Measurements from ENCODE around the gene DPH6.
"Not testable (repeated sequence)": the region's sequence is repeated elsewhere in the genome, so short reads cannot be mapped to it uniquely, and the experiment has no call there.

The DPH6 gene

GRCh38 chr15:35545824-35546510, at the start of gene DPH6:
Gene DPH6, minus strand, starts transcription at chr15:35546165. Its CDS starts 24 bp downstream, at chr15:35546141.
- DNase-seq: peak; percentile 74

GRCh38 chr15:35595656-35596055, 49.7 kb upstream of the DPH6 start:
- no peak for DNase-seq

- not testable (repeated sequence) for DNase-seq
These were observed 46.0 kb upstream of the DPH6 start for GRCh38 chr15:35591987-35592386.

GRCh38 chr15:35583863-35584528, 38.0 kb upstream of the DPH6 start:
- DNase-seq: no peak

GRCh38 chr15:35580606-35581005, 34.6 kb upstream of the DPH6 start:
- DNase-seq: no peak

- DNase-seq: no peak
These were observed 21.4 kb upstream of the DPH6 start for GRCh38 chr15:35567392-35567791.

- no peak for DNase-seq
These were observed 21.0 kb upstream of the DPH6 start for GRCh38 chr15:35566991-35567390.

- DNase-seq: no peak
These were observed 19.9 kb upstream of the DPH6 start for GRCh38 chr15:35565901-35566300.

GRCh38 chr15:35562641-35563040, 16.7 kb upstream of the DPH6 start:
- DNase-seq: no peak

- DNase-seq: no peak
These were observed 15.3 kb upstream of the DPH6 start for GRCh38 chr15:35561308-35561707.

GRCh38 chr15:35560870-35561269, 14.9 kb upstream of the DPH6 start:
- no peak for DNase-seq

- DNase-seq: no peak
These were observed 14.3 kb upstream of the DPH6 start for GRCh38 chr15:35560258-35560657.

- DNase-seq: no peak
These were observed 13.7 kb upstream of the DPH6 start for GRCh38 chr15:35559683-35560082.

GRCh38 chr15:35557544-35557943, 11.6 kb upstream of the DPH6 start:
- DNase-seq: no peak

GRCh38 chr15:35557012-35557411, 11.0 kb upstream of the DPH6 start:
- DNase-seq: no peak

GRCh38 chr15:35555244-35555643, 9.3 kb upstream of the DPH6 start:
- DNase-seq: no peak

- no peak for DNase-seq
These were observed 5.0 kb upstream of the DPH6 start for GRCh38 chr15:35550957-35551356.

- DNase-seq: no peak
These were observed 3.6 kb upstream of the DPH6 start for GRCh38 chr15:35549567-35549966.

- DNase-seq: no peak
These were observed 2.5 kb upstream of the DPH6 start for GRCh38 chr15:35548435-35548834.

- DNase-seq: no peak
These were observed 1.9 kb upstream of the DPH6 start for GRCh38 chr15:35547775-35548364.

GRCh38 chr15:35546511-35547381, 781 bp upstream of the DPH6 start:
- no peak for DNase-seq

GRCh38 chr15:35545316-35545823, 595 bp downstream of the DPH6 start:
- peak; percentile 7 for DNase-seq

- no peak for DNase-seq
These were observed 5.1 kb downstream of the DPH6 start for GRCh38 chr15:35540885-35541284.
